Lower leg skin (tissue), 4 donors: Measurements from ENCODE around the gene TMEM119. TPM values are rescaled to one million over a fixed set of nuclear protein-coding genes. Genes with fewer than 3 reads are reported as not detected.

Experiments used
- DNase-seq, 2 donors: peaks; one replicate each; pipeline ENCODE4 v3.0.0-alpha.2; 2019; ENCODE audit warnings: low spot score in 2 of 2
- H3K4me3 ChIP-seq: fragments of 200-600 bp; sonication (generic); 2 replicates; pipeline ENCODE4 v1.5.1; 2017; ENCODE audit warnings: mild to moderate bottlenecking, low read depth; ENCODE audit not compliant: poor library complexity, severe bottlenecking
- POLR2A ChIP-seq, 2 donors: fragments of 450-650 bp; IDR thresholded peaks; one replicate each; pipeline ENCODE4 v1.6.1; 2016 to 2017; ENCODE audit warnings: antibody characterized with exemption in 2 of 2, mild to moderate bottlenecking in 1 of 2, moderate library complexity in 1 of 2
- WGBS, 2 donors: methylation state at CpG; one replicate each; pipeline ENCODE4 v1.1.5; 2018; 5-methylcytosine and 5-hydroxymethylcytosine counted together
- intact Hi-C: fragments of 100-400 bp; cut with DNase I; formaldehyde crosslinking; loops from one replicate; pipeline ENCODE4 v1.15.0; 2023; ENCODE audit warnings: low total_unique reads
- total RNA-seq, 4 donors: library from RNA; depleted of rRNA; stranded (reverse); fragments of >200 nt; gene quantifications; one replicate each; pipeline ENCODE4 v1.1.0, GENCODE V29; 2016
- TF ChIP-seq, protein P1 (sequence below), 3 donors: fragments of 450-650 bp; IDR thresholded peaks; one replicate each; pipeline ENCODE4 v1.5.1; 2016; ENCODE audit warnings: antibody characterized with exemption in 3 of 3, mild to moderate bottlenecking in 3 of 3, moderate library complexity in 2 of 3

Gene TMEM119
- total RNA-seq, 4 donors from 2014 or later: 0.34 to 10.3 (median 1.4) TPM

- DNase-seq: peak in 1 of 2 donors; percentile 85
- TF ChIP-seq, protein P1, sequence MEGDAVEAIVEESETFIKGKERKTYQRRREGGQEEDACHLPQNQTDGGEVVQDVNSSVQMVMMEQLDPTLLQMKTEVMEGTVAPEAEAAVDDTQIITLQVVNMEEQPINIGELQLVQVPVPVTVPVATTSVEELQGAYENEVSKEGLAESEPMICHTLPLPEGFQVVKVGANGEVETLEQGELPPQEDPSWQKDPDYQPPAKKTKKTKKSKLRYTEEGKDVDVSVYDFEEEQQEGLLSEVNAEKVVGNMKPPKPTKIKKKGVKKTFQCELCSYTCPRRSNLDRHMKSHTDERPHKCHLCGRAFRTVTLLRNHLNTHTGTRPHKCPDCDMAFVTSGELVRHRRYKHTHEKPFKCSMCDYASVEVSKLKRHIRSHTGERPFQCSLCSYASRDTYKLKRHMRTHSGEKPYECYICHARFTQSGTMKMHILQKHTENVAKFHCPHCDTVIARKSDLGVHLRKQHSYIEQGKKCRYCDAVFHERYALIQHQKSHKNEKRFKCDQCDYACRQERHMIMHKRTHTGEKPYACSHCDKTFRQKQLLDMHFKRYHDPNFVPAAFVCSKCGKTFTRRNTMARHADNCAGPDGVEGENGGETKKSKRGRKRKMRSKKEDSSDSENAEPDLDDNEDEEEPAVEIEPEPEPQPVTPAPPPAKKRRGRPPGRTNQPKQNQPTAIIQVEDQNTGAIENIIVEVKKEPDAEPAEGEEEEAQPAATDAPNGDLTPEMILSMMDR (IDR thresholded peaks at IDR 0.05): no peak
- TF ChIP-seq POLR2A (IDR thresholded peaks at IDR 0.05): no peak
- WGBS, 2 donors: 57 to 59% methylated on average over 18 of the region's 18 CpGs
- intact Hi-C loops: no loop called here
- no peak overlapping the region for H3K4me3 ChIP-seq
Measured at GRCh38 chr12:108643941-108644810, 46.3 kb upstream of the TMEM119 start.

GRCh38 chr12:108642899-108643654, 45.2 kb upstream of the TMEM119 start:
- WGBS, 2 donors: 94 to 95% methylated on average over 1 of the region's 1 CpG

GRCh38 chr12:108642269-108642870, 44.5 kb upstream of the TMEM119 start:
- peak in 1 of 2 donors; percentile 46 for DNase-seq
- no peak overlapping the region for H3K4me3 ChIP-seq
- intact Hi-C loops: no loop called here
- no peak for TF ChIP-seq POLR2A (IDR thresholded peaks at IDR 0.05)
- TF ChIP-seq, protein P1 (IDR thresholded peaks at IDR 0.05): no peak
- WGBS, 2 donors: 77 to 78% methylated on average over 16 of the region's 16 CpGs

More at GRCh38 chr12:108642899-108643654, 45.2 kb upstream of the TMEM119 start:
- DNase-seq: no peak
- TF ChIP-seq POLR2A (IDR thresholded peaks at IDR 0.05): no peak
- TF ChIP-seq, protein P1 (IDR thresholded peaks at IDR 0.05): no peak
- no peak overlapping the region for H3K4me3 ChIP-seq
- intact Hi-C loops: no loop called here

DNA sequence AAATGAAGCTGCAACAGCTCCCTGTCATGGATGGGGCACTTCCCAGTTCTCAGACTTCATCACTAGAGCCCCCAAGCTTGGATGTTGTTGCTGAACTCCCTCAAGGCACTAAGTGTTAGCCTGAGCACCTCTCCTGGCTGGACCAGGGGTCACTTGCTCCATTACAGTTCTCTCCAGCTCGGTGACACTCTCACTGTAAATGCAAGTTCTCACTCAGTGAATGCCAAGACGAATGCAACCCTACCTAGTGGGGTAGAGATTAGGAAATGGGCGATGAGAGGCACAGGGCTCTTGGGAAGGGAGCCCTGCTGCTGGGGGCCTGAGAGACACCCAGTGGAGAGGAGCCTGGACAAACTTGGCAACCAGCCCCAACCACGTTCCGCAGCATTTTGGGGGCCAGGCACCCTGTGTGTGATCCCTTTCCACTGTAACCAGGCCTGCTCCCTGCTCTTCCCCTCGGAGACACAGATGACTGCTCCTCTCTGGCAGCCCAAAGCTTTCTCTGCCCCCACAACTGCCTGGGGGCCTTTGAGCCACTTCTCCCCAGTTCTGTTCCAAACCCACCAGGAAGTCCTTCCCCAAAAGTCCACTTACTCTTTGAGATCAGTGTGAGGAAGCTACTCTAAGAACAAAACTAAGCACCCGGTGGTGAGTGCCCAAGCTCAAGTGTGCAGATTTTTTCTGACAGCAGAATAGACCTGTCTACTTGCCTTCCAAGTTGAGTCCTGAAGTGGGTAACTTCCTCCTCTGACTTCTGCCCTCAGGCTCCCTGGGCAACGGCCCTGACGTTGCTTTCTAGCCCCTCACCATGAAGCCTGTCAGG, 43.8 kb upstream of the TMEM119 start:
- 42 to 53% methylated on average over 9 of the region's 9 CpGs for WGBS, 2 donors
- H3K4me3 ChIP-seq: no peak overlapping the region
- peak in 1 of 2 donors; percentile 76 for DNase-seq
- intact Hi-C loops: no loop called here
- no peak for TF ChIP-seq POLR2A (IDR thresholded peaks at IDR 0.05)
- TF ChIP-seq, protein P1 (IDR thresholded peaks at IDR 0.05): no peak

- TF ChIP-seq POLR2A (IDR thresholded peaks at IDR 0.05): no peak
- TF ChIP-seq, protein P1 (IDR thresholded peaks at IDR 0.05): no peak
- intact Hi-C loops: no loop called here
- 72 to 78% methylated on average over 10 of the region's 10 CpGs for WGBS, 2 donors
- peak in 1 of 2 donors; percentile 83 for DNase-seq
- H3K4me3 ChIP-seq: no peak overlapping the region
Measured at GRCh38 chr12:108640802-108641445, 43.0 kb upstream of the TMEM119 start.
